Retina (tissue), 1 donor: ENCODE measurements around the gene ITGBL1.
"Not testable (repeated sequence)": the region's sequence is repeated elsewhere in the genome, so short reads cannot be mapped to it uniquely, and the experiment has no call there.

Experiments
- DNase-seq: peaks from one replicate; pipeline ENCODE4 v3.0.0-alpha.2; 2016

Gene ITGBL1

GRCh38 chr13:101514695-101515275, 62.3 kb downstream of the ITGBL1 start:
- DNase-seq: peak; percentile 16

GRCh38 chr13:101515504-101515903, 63.0 kb downstream of the ITGBL1 start:
- DNase-seq: no peak

DNA sequence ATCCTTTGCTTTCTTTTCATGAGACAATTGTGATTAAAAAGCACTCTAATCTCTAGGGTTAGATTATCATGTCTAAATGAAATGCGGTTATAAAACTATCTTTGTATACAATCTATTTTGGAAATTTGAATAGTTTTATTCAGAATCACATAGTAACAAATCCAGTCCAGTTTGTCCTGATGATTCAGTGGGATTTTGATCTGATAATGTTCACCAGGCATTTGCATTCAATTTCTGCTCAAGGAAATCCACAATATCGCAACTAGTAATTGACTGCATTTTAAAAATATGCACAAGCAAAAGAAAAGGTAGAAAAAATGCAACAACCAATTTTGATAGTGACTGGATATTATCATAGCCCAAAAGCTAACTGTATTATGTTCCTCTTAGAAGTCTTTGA, 63.8 kb downstream of the ITGBL1 start:
- no peak for DNase-seq

DNA sequence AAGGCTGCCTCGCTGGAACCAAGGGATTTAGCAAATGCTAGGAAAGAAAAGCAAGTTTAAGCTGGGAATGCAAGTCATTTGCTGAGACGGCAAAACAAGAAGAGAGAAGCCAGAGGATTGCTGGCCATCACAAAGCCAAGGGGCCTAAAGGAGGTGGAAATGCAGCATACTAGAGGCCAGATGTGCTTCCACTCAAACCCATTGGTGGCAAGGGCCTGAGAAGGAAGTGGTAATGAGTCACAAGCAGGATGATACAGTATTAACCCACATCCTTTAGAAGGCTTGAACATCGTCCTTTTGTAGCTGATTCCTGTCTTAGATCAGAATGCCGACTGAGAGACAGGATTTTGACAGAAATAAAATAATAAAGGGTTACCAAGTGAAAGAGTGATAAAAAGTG, 68.2 kb downstream of the ITGBL1 start:
- no peak for DNase-seq

GRCh38 chr13:101521371-101521770, 68.9 kb downstream of the ITGBL1 start:
- no peak for DNase-seq

DNA sequence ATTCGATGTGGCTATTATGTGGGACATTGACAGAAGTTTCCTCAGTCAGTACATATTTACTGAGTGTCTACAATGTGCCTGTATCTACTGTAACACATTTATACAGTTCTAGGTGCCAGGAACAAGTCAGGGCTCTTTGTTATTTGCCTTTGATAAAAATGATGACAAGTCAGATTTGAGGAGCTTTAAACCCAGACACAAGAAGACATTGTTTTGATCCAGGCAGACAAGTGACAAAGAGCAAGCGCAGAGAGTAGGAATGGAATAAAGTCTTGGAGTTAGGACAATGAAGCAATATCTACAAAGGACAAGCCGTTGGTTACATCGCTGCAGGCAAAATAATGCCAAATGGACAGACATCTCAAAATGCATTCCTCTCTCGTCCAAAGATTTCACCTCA, 70.1 kb downstream of the ITGBL1 start:
- no peak for DNase-seq

GRCh38 chr13:101523154-101524131, 71.0 kb downstream of the ITGBL1 start:
- DNase-seq: no peak

DNA sequence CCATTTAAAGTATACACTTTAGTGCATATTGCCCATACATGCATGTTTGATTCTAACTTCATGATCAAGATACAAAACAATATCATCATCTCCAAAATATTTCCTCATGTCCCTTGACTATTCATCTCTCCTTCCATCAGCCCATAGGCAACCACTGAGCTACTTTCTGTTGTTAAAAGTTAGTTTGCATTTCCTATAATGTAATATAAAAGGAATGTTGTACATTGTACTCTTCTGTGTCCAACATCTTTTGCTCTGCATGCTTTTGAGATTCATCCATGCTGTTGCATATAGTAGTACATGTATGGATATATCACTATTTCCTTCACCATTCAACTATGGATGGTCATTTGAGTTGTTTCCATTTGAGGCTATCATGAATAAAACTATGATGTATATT, 74.7 kb downstream of the ITGBL1 start:
- DNase-seq: no peak

DNA sequence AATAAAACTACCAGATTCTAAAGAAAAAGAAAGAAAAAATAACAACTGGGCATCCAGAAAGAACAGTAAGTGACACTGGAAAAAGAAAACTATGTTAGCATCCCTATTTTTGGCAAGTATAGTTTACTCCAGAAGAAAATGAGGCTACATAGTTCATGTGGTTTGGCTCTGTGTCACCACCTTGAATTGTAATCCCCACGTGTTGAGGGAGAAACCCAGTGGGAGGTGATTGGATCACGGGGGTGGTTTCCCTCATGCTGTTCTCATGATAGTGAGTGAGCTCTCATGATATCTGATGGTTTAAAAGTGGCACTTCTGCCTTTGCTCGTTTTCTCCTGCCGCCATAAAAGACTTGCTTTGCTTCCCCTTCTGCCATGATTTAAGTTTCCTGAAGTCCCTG, 76.9 kb downstream of the ITGBL1 start:
- DNase-seq: no peak

DNA sequence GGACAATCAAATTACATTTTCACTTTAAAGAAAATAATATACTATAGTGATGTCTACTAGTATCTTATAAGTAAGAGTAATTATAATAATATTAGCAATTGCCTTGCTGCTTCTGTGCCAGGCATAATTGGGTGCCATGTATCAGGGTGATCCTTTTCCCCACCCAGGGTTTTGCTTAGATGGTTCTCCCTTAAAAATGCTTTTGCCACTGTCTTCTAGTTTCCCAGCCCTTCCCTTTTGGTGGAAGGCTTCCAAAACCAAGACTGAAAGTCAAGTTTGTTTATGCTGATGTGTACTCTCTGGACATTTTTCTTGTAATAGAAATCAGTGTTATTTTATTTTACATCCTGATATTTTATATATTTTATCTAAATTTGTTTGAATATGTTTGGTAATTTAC, 77.8 kb downstream of the ITGBL1 start:
- no peak for DNase-seq

GRCh38 chr13:101535192-101535746, 82.8 kb downstream of the ITGBL1 start:
- DNase-seq: no peak

DNA sequence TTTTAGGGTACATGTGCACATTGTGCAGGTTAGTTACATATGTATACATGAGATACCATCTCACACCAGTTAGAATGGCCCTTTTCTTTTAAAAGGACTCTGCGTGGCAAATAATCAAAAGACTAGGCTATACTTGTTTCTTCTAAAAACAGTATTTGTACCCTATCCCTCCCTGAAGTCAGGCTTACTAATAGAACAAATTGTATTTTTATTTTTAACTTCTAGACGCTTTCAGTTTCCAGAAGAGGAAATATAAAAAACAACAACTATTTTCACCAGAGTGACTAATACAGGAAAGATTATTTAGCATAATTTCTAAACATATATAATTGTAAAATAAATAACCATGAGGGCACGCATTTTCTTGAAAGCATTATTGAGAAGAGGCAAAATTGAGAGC, 83.6 kb downstream of the ITGBL1 start:
- no peak for DNase-seq

- DNase-seq: not testable (repeated sequence)
Observed at GRCh38 chr13:101544544-101544943, 92.1 kb downstream of the ITGBL1 start.

- no peak for DNase-seq
Observed at GRCh38 chr13:101544979-101545378, 92.5 kb downstream of the ITGBL1 start.

DNA sequence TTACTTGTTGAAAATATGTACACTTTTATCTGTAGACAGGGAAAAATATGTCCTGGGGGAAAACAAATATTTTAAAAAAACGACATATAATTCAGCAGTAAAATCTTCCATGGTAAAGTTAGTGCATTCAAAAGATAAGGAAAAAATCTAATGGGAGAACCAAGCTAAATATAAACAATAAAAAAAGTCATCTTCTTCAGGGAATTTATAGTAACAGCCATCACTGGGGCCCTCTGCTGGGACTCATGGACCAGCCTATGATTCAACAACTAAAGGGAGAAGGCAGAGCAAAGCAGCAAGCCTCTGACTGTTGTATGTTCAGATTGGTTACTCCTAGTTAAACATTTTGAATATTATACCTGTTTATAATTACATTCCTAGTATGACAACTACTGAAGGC, 93.0 kb downstream of the ITGBL1 start:
- no peak for DNase-seq

DNA sequence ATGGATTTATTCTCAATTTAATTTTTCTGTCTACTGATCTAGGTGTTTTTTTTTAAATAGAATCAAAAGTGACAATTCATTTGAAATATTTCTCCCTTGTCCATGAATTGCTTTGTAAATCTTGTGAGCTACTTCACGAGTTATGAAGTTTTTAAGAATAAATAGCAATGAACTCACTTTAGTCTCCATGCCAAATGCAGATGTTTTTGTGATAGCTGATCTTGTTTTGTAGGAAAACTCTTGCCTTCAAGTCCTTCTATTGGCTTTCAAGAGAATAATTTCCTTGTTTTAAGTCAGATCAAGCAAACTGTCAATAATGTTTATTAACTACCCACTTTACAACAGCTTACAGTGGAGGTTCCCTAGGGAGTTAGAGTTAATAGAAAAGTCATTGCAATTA, 99.8 kb downstream of the ITGBL1 start:
- no peak for DNase-seq

DNA sequence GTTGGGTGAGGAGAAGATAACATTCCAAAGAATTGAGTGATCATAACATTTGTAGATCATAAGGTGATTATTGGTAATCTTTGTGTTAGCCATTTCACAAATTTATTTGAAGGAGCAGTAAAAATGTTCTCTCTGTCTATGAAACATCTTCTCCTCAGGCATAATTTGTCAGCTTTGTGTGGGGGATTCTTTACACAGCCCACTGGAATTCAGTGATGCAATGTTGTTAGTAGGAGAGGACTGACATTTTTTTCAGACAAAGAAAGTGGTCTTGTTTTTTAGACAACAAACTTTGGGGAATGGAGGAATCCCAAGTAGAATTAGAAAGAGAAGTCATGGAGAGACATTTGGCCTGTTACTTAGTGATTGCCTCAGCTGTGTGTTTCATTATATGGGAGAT, 100.3 kb downstream of the ITGBL1 start:
- DNase-seq: no peak

- DNase-seq: no peak
Observed at GRCh38 chr13:101554420-101555125, 102.1 kb downstream of the ITGBL1 start.

- DNase-seq: no peak
Observed at GRCh38 chr13:101555610-101556009, 103.1 kb downstream of the ITGBL1 start.

- no peak for DNase-seq
Observed at GRCh38 chr13:101556676-101557123, 104.2 kb downstream of the ITGBL1 start.

DNA sequence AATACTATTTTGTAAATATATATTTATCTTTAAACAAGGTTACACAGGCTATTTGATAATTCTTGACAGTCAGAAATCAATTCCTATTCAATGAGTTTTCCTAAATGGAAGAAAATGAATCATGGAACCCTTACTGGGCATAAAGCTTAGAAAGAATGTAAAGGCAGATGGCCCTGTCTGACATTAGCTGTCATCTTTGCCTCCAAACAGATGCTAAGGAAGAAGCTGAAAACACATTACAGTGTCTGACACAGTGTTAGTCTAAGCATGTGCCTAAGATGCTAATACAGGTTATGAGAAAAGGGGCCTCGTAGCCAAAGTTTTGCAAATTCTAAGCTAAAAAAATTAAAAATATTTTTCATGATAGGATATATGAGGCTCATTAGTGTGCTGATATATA, 112.8 kb downstream of the ITGBL1 start:
- no peak for DNase-seq

DNA sequence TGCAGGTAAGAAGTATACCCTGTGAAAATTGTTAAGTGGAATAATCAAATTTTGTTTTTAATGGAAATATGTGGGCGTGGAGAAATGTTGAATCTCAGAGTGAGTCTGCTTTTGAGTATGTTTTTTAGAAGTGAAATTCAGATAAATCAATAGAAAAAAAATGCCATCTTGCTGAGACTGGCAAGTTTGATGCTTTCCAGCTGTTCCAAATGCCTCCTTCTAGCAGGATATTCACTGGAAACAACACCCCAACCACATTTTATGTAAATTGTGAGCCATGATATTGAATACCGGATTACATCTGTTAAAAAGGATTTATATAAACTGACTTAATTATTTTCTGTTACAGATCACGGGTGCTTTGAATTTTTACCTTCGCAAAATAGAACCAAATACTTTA, 115.4 kb downstream of the ITGBL1 start:
- DNase-seq: no peak

- no peak for DNase-seq
Observed at GRCh38 chr13:101569807-101570206, 117.3 kb downstream of the ITGBL1 start.
